ENCODE measurements around the gene TRIM77. TPM values are rescaled to one million over a fixed set of nuclear protein-coding genes. Genes with fewer than 3 reads are reported as not detected.
A peak's percentile ranks its signal among the peaks of the same experiment; 100 is the strongest.
"Not testable (repeated sequence)": the region's sequence is repeated elsewhere in the genome, so short reads cannot be mapped to it uniquely, and the experiment has no call there.

Gene TRIM77
- total RNA-seq (not detected), polyA plus RNA-seq (not detected)

GRCh38 chr11:89709999-89710398 is at the start of gene TRIM77:
Gene TRIM77, plus strand, starts transcription at chr11:89710299. Its CDS starts 0 bp downstream, at chr11:89710299.
- H3K27me3 ChIP-seq (ENCODE audit: control insufficient read depth in 4 of 4, insufficient read depth in 4 of 4, low read length in 3 of 4); H3K36me3 ChIP-seq (ENCODE audit: control insufficient read depth in 4 of 4, insufficient read depth in 3 of 4, low read depth in 1 of 4, low read length in 3 of 4); H3K4me3 ChIP-seq (ENCODE audit: low read depth in 1 of 3, low read length in 3 of 3); DNase-seq (ENCODE audit: low spot score); H3K27ac ChIP-seq (ENCODE audit: low read depth in 1 of 2, low read length in 2 of 2); H3K9me3 ChIP-seq (ENCODE audit: control insufficient read depth in 4 of 4, low read length in 3 of 4); H3K9ac ChIP-seq (ENCODE audit: low read depth in 1 of 2, low read length in 2 of 2); H3K4me1 ChIP-seq (ENCODE audit: control insufficient read depth in 4 of 4, insufficient read depth in 4 of 4, low read length in 3 of 4): not testable (repeated sequence)
- WGBS, result 82% methylated on average over 2 of the region's 2 CpGs

- Histone ChIP-seq H3K4me3 (ENCODE audit: low read depth in 1 of 3, low read length in 3 of 3) (no peak overlapping the region), H3K27me3 (ENCODE audit: control insufficient read depth in 4 of 4, insufficient read depth in 4 of 4, low read length in 3 of 4) (no peaks in the 10 kb centered on the region), H3K9ac (ENCODE audit: low read depth in 1 of 2, low read length in 2 of 2) (no peak overlapping the region), H3K4me1 (ENCODE audit: control insufficient read depth in 4 of 4, insufficient read depth in 4 of 4, low read length in 3 of 4) (peaks cover 0 to 14% (median 6%) of the 10 kb centered on the region in 4 donors), H3K36me3 (ENCODE audit: control insufficient read depth in 4 of 4, insufficient read depth in 3 of 4, low read depth in 1 of 4, low read length in 3 of 4) (no peaks in the 10 kb centered on the region), H3K9me3 (ENCODE audit: control insufficient read depth in 4 of 4, low read length in 3 of 4) (no peaks in the 10 kb centered on the region), H3K27ac (ENCODE audit: low read depth in 1 of 2, low read length in 2 of 2) (no peak overlapping the region)
- DNase-seq (ENCODE audit: low spot score), result no peak
- WGBS, result 91% methylated on average over 3 of the region's 3 CpGs
- TF ChIP-seq FOXA1 (IDR thresholded peaks at IDR 0.05), result no peak
- TF ChIP-seq HNF4A (conservative IDR thresholded peaks at IDR 0.05), result no peak
- TF ChIP-seq, protein P1, sequence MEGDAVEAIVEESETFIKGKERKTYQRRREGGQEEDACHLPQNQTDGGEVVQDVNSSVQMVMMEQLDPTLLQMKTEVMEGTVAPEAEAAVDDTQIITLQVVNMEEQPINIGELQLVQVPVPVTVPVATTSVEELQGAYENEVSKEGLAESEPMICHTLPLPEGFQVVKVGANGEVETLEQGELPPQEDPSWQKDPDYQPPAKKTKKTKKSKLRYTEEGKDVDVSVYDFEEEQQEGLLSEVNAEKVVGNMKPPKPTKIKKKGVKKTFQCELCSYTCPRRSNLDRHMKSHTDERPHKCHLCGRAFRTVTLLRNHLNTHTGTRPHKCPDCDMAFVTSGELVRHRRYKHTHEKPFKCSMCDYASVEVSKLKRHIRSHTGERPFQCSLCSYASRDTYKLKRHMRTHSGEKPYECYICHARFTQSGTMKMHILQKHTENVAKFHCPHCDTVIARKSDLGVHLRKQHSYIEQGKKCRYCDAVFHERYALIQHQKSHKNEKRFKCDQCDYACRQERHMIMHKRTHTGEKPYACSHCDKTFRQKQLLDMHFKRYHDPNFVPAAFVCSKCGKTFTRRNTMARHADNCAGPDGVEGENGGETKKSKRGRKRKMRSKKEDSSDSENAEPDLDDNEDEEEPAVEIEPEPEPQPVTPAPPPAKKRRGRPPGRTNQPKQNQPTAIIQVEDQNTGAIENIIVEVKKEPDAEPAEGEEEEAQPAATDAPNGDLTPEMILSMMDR (IDR thresholded peaks at IDR 0.05; ENCODE audit: low read depth, low read length, missing input control), result no peak
- TF ChIP-seq TAF1 (conservative IDR thresholded peaks at IDR 0.05), result no peak
- TF ChIP-seq SP1 (IDR thresholded peaks at IDR 0.05), result no peak
- TF ChIP-seq EGR1 (IDR thresholded peaks at IDR 0.05; ENCODE audit: low read depth in 2 of 2), result no peak
- TF ChIP-seq HNF4G (IDR thresholded peaks at IDR 0.05), result no peak
- no peak for TF ChIP-seq FOXA2 (IDR thresholded peaks at IDR 0.05)
These were observed 43.1 kb upstream of the TRIM77 start for GRCh38 chr11:89667001-89667400.

DNA sequence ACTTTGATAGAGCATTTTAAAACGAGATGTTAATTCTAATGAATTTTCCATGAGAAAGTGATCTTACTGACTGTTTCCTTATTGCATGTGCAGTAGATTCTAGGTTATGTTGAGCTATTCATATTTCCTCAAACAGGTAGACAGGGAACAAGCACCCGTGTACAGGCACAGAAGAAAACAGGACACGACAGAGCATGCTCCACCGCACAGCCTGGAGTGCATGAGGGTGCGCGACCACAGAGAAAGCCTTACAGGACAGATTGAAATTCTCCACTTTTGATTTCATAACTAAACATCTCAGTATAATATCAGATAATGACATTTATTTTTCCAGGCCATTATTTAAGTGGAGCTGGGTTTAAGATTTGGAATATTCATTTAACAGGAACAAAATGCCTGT is 41.9 kb upstream of the TRIM77 start:
- WGBS, result 91% methylated on average over 6 of the region's 6 CpGs
- not testable (repeated sequence) for H3K9me3 ChIP-seq (ENCODE audit: control insufficient read depth in 4 of 4, low read length in 3 of 4); H3K27me3 ChIP-seq (ENCODE audit: control insufficient read depth in 4 of 4, insufficient read depth in 4 of 4, low read length in 3 of 4); H3K36me3 ChIP-seq (ENCODE audit: control insufficient read depth in 4 of 4, insufficient read depth in 3 of 4, low read depth in 1 of 4, low read length in 3 of 4); H3K4me3 ChIP-seq (ENCODE audit: low read depth in 1 of 3, low read length in 3 of 3); H3K9ac ChIP-seq (ENCODE audit: low read depth in 1 of 2, low read length in 2 of 2); DNase-seq (ENCODE audit: low spot score); H3K27ac ChIP-seq (ENCODE audit: low read depth in 1 of 2, low read length in 2 of 2)
- H3K4me1 ChIP-seq (ENCODE audit: control insufficient read depth in 4 of 4, insufficient read depth in 4 of 4, low read length in 3 of 4), result peaks cover 0 to 14% (median 6%) of the 10 kb centered on the region in 4 donors

- H3K36me3 ChIP-seq (ENCODE audit: control insufficient read depth in 4 of 4, insufficient read depth in 3 of 4, low read depth in 1 of 4, low read length in 3 of 4); H3K9me3 ChIP-seq (ENCODE audit: control insufficient read depth in 4 of 4, low read length in 3 of 4); H3K27me3 ChIP-seq (ENCODE audit: control insufficient read depth in 4 of 4, insufficient read depth in 4 of 4, low read length in 3 of 4); H3K9ac ChIP-seq (ENCODE audit: low read depth in 1 of 2, low read length in 2 of 2); H3K27ac ChIP-seq (ENCODE audit: low read depth in 1 of 2, low read length in 2 of 2); DNase-seq (ENCODE audit: low spot score); H3K4me3 ChIP-seq (ENCODE audit: low read depth in 1 of 3, low read length in 3 of 3): not testable (repeated sequence)
- peak; percentile 23 for TF ChIP-seq YY1 (IDR thresholded peaks at IDR 0.05)
- TF ChIP-seq HNF4A (conservative IDR thresholded peaks at IDR 0.05), result peak; percentile 81 to 84
- peak in 1 of 2 donors; percentile 29 for TF ChIP-seq JUND (IDR thresholded peaks at IDR 0.05)
- peak; percentile 28 to 30 for TF ChIP-seq RXRA (IDR thresholded peaks at IDR 0.05)
- peaks cover 0 to 14% (median 5%) of the 10 kb centered on the region in 4 donors for H3K4me1 ChIP-seq (ENCODE audit: control insufficient read depth in 4 of 4, insufficient read depth in 4 of 4, low read length in 3 of 4)
These were observed 40.5 kb upstream of the TRIM77 start for GRCh38 chr11:89669586-89669985.
